Measurements from ENCODE around the gene VWF. TPM values are rescaled to one million over a fixed set of nuclear protein-coding genes. Genes with fewer than 3 reads are reported as not detected.
"Not testable (repeated sequence)": the region's sequence is repeated elsewhere in the genome, so short reads cannot be mapped to it uniquely, and the experiment has no call there.

Gene VWF
- total RNA-seq = not detected

DNA sequence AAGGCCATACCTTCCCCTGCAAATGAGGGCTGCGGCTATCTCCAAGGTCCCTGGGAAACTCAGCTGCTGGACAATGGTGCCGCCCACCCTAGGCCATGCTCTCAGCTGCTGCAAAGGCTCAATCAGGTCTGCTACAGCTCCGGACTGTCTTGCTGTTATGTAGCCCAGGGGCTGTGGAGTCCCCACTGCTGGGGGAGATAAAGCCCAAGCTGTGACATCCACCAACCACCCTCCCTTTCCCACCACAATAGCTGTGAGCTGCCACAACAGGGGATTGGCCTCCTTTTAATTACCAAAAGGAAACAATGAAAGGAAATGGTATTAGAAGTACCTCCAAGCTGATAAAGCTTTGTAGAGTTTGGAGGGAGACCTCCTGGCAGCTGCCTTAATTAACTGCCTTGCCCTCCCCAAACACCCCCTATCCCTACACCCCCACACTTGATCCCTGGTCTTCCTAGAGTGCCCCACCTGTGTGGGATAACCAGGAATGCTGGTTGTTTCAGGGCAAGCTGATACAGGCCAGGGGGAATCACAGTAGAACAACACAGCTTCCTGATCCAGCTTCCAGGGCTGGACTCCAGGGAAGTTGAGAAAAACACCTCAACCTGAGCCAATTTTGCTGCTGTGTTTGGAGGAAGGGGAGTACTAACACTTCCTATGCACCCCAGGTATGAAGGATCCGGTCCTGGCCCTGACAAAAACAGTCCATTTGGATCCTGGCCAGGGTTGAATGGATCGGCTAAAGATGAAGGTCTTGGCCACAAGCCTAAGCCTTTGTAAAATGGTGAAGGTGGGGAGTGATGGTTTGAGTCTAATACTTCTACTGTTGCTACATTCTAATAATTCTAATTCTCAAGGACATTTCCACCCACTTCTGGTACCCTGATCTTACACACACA, at the start of gene VWF:
TSS of gene VWF (minus strand) at position 260 of the 899 bp plus-strand sequence. CDS start 1,474 bp downstream, outside the sequence.
- Mint-ChIP-seq H3K4me1 (no peaks in the 10 kb centered on the region), H3K27me3 (no peaks in the 10 kb centered on the region), H3K36me3 (ENCODE audit: low read depth) (no peaks in the 10 kb centered on the region), H3K9me3 (no peaks in the 10 kb centered on the region), H3K27ac (no peak within 1 kb of the TSS), H3K4me3 (no peak within 1 kb of the TSS)
- no peak for DNase-seq
- CTCF ChIA-PET = no interaction called here
- POLR2A ChIA-PET = no interaction called here

DNA sequence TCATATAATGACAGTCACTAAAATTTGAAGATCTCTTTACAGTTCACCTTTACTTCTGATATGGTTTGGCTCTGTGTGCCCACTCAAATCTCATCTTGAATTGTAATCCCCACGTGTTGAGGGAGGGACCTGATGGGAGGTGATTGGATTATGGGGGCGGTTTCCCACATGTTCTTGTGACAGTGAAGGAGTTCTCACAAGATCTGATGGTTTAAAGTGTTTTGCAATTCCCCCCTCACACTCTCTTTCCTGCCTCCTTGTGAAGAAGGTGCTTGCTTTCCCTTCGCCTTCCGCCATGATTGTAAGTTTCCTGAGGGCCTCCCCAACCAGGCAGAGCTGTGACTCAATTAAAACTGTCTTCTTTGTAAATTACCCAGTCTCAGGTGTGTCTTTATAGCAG, 48.4 kb upstream of the VWF start:
- Mint-ChIP-seq H3K4me3 (no peak overlapping the region), H3K4me1 (peaks cover 10% of the 10 kb centered on the region), H3K9me3 (no peaks in the 10 kb centered on the region), H3K27me3 (peaks cover 11% of the 10 kb centered on the region), H3K36me3 (ENCODE audit: low read depth) (no peaks in the 10 kb centered on the region), H3K27ac (no peak overlapping the region)
- no peak for DNase-seq
- ChIA-PET CTCF (no interaction called here), POLR2A (no interaction called here)

DNA sequence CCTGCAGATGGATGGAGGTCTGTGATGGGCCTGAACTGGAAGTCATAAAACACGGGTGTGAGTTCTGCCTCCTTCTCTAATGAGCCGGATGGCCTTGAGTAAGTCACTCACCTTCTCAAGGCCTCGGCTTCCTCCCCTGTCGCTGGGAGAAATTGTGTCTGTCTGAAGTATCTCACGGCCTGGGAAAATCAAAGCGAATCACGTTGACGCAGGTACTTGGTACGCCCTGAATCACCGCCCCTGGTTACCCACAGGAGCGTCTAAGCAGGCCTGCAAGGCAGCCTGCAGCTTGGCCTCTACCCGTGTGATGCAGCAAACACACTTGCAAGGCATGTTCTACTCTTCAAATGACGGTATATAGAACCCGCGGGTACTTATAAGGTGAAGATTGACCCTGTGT, 47.6 kb upstream of the VWF start:
- peaks cover 18% of the 10 kb centered on the region for H3K4me1 Mint-ChIP-seq
- peaks cover 10% of the 10 kb centered on the region for H3K27me3 Mint-ChIP-seq
- POLR2A ChIA-PET = no interaction called here
- no peak overlapping the region for H3K27ac Mint-ChIP-seq
- CTCF ChIA-PET = no interaction called here
- no peaks in the 10 kb centered on the region for H3K36me3 Mint-ChIP-seq (ENCODE audit: low read depth)
- H3K4me3 Mint-ChIP-seq = no peak overlapping the region
- no peak for DNase-seq
- no peaks in the 10 kb centered on the region for H3K9me3 Mint-ChIP-seq

DNA sequence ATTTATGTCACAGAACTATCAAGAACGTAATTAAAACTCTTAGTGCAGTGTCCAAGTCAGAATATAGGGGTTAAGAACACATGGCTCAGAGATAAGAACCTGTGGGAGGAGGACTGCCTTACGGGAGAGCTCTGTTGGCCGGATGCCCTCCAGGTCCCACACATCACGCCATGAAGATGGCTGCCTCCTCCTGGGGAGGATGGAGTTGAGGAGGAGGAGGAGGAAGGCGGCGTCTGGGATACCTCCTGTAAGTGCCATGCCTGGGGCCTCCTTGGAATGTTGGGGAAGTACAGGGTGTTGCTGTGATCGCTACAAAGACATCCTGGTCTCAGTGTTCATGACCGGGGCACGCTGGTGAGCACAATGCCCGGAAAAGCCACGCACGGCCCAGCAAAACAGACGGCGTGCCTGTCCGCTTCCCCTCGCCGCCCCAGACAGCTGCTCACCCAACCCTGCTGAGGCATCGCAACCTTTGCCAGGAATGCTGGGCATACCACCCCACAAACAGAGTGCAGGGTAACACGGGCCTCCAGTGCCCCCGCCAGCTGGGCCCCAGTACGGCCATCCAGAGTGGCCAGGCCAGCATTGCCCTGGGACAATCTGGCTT, 47.0 kb upstream of the VWF start:
- ChIA-PET POLR2A (no interaction called here), CTCF (no interaction called here)
- H3K27ac Mint-ChIP-seq = no peak overlapping the region
- peaks cover 22% of the 10 kb centered on the region for H3K4me1 Mint-ChIP-seq
- DNase-seq = no peak
- H3K27me3 Mint-ChIP-seq = peaks cover 8% of the 10 kb centered on the region
- H3K4me3 Mint-ChIP-seq = no peak overlapping the region
- H3K9me3 Mint-ChIP-seq = no peaks in the 10 kb centered on the region
- H3K36me3 Mint-ChIP-seq (ENCODE audit: low read depth) = no peaks in the 10 kb centered on the region

DNA sequence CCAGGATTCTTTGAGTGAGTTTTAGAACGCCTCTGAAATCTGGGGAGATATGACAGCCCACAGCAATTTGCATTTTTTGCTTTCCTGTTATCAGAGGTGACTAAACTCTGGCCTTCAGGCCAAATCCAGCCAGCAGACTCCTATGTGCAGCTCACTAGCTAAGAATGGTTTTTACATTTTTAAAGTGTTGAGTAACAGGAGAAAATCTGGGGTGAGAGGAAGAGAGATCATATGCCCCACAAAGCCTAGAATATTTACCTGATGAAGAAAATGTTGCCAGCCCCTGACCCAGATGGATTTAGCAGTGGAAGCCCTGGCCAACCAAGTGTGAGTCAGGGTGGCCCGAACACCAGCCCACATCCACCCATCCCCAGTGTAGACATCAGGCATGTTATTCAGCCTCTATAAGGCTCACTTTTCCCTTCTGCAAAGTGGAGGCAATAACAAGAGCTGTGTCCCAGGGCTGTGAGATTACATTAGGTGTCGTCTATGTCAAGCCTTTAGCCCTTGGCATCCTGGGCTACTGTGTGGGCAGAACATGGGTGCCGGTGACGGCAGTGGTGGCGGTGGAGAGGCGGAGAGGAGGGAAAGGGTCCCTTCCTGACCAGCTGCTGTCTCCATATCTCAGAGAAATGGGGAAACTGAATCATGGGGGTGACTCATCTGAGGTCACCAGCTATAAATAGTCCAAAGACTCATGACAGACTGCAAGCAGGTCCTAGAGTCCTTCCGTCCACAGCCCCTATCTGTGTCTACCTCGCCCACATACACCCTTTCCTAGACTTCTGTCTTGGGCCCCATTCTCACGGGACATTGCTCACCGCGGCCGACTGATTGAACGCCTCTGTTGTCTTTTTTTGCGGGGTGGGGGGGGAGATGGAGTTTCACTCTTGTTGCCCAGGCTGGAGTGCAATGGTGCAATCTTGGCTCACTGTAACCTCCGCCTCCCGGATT, 43.1 kb upstream of the VWF start:
- DNase-seq = peak; percentile 64
- Mint-ChIP-seq H3K4me1 (peaks cover 24% of the 10 kb centered on the region), H3K9me3 (no peaks in the 10 kb centered on the region), H3K36me3 (ENCODE audit: low read depth) (no peaks in the 10 kb centered on the region), H3K27me3 (peaks cover 3% of the 10 kb centered on the region), H3K4me3 (no peak overlapping the region), H3K27ac (peak overlapping the region; percentile 44)
- ChIA-PET CTCF (interaction anchor here (1.1 to 1.9 kb wide), 3 partner anchors 27 to 111 kb away, joined by 3 to 5 read pairs (median 3); no protein-coding TSS in a partner anchor), POLR2A (no interaction called here)

DNA sequence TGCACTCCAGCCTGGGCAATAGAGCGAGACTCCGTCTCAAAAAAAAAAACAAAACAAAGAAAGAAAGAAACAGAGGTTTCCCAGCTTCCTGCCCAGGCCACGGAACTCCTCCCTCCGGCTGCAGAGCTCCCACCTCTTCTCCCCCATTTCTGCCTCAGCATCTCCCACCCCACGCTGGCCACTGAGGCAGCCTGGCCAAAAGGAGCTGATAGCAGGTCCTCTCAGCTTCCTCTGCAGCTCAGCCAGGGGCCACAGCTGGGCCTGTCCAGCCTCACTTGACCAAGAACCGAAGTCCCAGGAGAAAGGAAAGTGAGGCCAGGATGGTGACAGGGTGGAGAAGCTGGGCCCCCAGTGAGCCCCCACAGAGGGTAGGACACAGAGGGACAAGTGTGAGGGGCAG, 42.3 kb upstream of the VWF start:
- CTCF ChIA-PET = interaction anchor here (1.1 to 1.9 kb wide), 3 partner anchors 27 to 112 kb away, joined by 3 to 5 read pairs (median 3); no protein-coding TSS in a partner anchor

DNA sequence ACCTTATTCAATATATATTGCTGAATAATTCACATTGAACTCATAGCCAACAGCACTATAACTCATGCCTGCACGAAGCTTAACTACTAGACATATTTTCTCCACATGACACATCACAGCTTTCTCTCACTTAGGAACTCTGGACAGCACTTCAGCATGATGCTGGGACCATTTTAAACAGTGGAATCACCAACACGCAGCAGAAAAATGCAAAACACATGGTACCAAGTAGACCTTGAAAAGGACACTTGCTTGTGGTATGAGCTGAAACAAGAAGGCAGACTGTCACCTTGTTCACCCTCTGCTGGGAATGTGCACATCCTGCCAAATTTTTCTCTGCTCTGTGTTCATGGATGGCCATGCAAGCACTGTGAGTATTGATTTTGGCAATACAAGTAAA, 40.9 kb upstream of the VWF start:
- Mint-ChIP-seq H3K27ac (no peak overlapping the region), H3K27me3 (peaks cover 3% of the 10 kb centered on the region), H3K4me1 (peaks cover 24% of the 10 kb centered on the region), H3K36me3 (ENCODE audit: low read depth) (no peaks in the 10 kb centered on the region), H3K9me3 (no peaks in the 10 kb centered on the region), H3K4me3 (no peak overlapping the region)
- no peak for DNase-seq
- CTCF ChIA-PET = no interaction called here
- POLR2A ChIA-PET = no interaction called here

More for the DNA sequence above, 42.3 kb upstream of the VWF start:
- H3K27ac Mint-ChIP-seq = no peak overlapping the region
- H3K9me3 Mint-ChIP-seq = no peaks in the 10 kb centered on the region
- no peak overlapping the region for H3K4me3 Mint-ChIP-seq
- no peak for DNase-seq
- H3K27me3 Mint-ChIP-seq = peaks cover 3% of the 10 kb centered on the region
- peaks cover 24% of the 10 kb centered on the region for H3K4me1 Mint-ChIP-seq
- POLR2A ChIA-PET = no interaction called here
- no peaks in the 10 kb centered on the region for H3K36me3 Mint-ChIP-seq (ENCODE audit: low read depth)

DNA sequence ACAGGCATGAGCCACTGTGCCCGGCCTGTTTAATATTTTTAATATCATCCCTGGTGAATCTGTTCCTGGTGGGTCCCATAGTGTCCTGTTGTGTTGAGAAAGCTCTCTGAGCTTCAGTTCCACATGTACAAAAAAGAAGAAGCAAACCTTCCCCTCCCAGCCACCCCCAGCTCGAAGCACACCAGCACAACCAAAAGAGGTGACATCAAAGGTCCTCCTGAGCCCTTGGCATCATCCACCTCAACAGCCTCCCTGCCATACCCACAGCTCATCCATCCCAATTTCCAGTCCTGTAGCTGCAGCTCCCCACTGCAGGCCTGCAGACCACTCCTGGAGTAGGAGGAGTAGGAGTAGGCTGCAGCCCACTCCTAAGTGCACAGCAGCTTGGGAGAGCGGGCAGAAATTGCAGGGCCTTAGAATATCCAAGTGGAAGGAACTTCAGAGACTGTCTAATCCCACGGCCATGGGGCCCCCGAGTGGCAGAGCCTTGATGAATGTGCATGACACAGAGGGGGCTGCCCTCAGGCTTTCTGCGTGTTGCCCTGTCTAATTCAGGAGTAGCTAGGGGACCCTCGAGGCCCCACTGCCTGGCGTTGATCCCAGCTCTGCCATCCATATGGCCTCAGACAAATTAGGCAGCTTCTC, 39.1 kb upstream of the VWF start:
- Mint-ChIP-seq H3K36me3 (ENCODE audit: low read depth) (no peaks in the 10 kb centered on the region), H3K27me3 (no peaks in the 10 kb centered on the region), H3K4me3 (no peak overlapping the region), H3K27ac (no peak overlapping the region), H3K9me3 (no peaks in the 10 kb centered on the region), H3K4me1 (peaks cover 20% of the 10 kb centered on the region)
- ChIA-PET CTCF (no interaction called here), POLR2A (no interaction called here)
- DNase-seq = no peak

DNA sequence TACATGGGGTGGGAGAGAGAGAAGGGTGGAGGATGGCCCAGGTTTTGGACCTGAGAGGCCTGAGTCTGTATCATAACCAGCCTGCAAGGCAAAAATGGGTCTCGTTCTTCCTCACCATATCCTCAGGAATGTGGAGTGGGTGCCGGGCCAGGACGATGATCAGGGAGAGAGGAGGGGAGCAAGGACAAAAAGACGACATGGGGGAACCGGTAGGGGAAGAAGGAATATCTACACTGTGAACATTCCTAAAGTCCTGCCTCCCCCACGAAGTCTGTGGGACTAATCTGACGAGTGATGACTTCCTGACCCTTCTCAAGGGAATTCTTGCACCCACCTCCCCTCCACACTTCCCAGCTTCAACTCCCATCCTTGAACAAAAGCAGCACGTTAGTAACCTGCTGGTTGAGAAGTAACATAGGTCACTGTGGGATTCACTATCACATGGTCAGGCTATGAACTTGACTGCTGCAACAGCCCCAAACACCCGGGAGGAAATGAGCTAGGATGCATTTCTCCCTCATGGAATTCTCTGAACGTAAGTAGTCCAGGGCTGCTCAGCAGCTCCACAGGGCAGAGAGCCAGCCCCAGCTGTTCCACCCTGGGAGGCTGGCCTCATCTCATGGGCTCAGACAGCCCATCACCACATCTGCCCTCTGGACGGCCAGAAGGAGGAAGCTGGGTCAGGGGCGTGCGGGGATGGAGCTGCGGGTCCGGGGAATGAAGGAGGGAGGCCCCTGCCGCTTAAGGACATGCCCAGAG, 36.8 kb upstream of the VWF start:
- no peak overlapping the region for H3K4me3 Mint-ChIP-seq
- no peaks in the 10 kb centered on the region for H3K36me3 Mint-ChIP-seq (ENCODE audit: low read depth)
- no peaks in the 10 kb centered on the region for H3K27me3 Mint-ChIP-seq
- H3K4me1 Mint-ChIP-seq = peaks cover under 1% of the 10 kb centered on the region
- H3K9me3 Mint-ChIP-seq = no peaks in the 10 kb centered on the region
- H3K27ac Mint-ChIP-seq = no peak overlapping the region
- CTCF ChIA-PET = no interaction called here
- no peak for DNase-seq
- POLR2A ChIA-PET = no interaction called here

DNA sequence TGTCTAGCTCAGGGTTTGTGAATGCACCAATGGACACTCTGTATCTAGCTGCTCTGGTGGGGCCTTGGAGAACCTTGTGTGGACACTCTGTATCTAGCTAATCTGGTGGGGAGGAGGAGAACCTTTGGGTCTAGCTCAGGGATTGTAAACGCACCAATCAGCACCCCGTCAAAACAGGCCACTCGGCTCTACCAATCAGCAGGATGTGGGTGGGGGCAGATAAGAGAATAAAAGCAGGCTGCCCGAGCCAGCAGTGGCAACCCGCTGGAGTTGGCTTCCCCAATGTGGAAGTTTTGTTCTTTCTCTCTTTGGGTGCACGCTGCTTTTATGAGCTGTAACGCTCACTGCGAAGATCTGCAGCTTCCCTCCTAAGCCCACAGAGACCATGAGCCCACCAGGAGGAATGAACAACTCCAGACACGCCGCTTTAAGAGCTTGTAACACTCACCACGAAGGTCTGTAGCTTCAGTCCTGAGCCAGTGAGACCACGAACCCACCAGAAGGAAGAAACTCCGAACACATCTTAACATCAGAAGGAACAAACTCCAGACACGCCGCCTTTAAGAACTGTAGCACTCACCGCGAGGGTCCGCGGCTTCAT, 35.7 kb upstream of the VWF start:
- DNase-seq; H3K9me3 Mint-ChIP-seq; H3K27me3 Mint-ChIP-seq; H3K4me1 Mint-ChIP-seq; H3K4me3 Mint-ChIP-seq; H3K27ac Mint-ChIP-seq; POLR2A ChIA-PET; H3K36me3 Mint-ChIP-seq (ENCODE audit: low read depth); CTCF ChIA-PET: not testable (repeated sequence)

DNA sequence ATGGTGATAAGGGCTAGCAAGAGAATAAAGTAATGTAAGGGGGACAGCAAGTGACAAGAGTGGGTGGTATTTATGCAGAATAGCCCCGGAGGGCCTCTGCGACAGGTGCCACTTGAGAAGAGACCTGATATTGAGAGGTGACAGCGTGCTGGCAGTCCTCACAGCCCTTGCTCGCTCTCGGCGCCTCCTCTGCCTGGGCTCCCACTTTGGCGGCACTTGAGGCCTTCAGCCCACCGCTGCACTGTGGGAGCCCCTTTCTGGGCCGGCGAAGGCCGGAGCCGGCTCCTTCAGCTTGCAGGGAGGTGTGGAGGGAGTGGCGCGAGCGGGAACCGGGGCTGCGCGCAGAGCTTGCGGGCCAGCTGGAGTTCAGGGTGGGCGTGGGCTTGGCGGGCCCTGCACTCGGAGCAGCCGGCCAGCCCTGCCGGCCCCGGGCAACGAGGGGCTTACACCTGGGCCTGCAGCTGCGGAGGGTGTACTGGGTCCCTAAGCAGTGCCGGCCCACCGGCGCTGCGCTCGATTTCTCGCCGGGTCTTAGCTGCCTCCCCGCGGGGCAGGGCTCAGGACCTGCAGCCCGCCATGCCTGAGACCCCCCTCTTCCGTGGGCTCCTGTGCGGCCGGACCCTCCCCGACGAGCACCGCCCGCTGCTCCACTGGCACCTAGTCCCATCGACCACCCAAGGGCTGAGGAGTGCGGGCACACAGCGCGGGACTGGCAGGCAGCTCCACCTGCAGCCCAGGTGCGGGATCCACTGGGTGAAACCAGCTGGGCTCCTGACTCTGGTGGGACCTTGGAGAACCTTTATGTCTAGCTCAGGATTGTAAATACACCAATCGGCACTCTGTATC, 34.9 kb upstream of the VWF start:
- CTCF ChIA-PET; H3K27me3 Mint-ChIP-seq; H3K36me3 Mint-ChIP-seq (ENCODE audit: low read depth); H3K9me3 Mint-ChIP-seq; DNase-seq; H3K4me1 Mint-ChIP-seq; POLR2A ChIA-PET; H3K4me3 Mint-ChIP-seq; H3K27ac Mint-ChIP-seq: not testable (repeated sequence)

Measured in activated CD4-positive, alpha-beta memory T cell treated with anti-CD3 and anti-CD28 coated beads, Interleukin-2, amount 10 ng/mL, durations not matched to agents 7 days and 5 days (primary cell).